Stimulated activated memory B cell treated with anti-CD40 and anti-IgM and Interleukin-4, amounts not matched to agents 10 μg/mL and 1 μg/mL and 100 μg/mL, for 72 hours (primary cell): Measurements from ENCODE around the gene NAGK.

ENCODE experiments used
- ATAC-seq: fragments of 150-1000 bp; cut with Tn5 transposase; 2 replicates; pipeline ENCODE4 v1.10.0; 2021
- H3K27ac Mint-ChIP-seq: one replicate; pipeline ENCODE4 v1.8.0; 2022; ENCODE audit warnings: mild to moderate bottlenecking, mixed read lengths
- H3K27me3 Mint-ChIP-seq: one replicate; pipeline ENCODE4 v1.8.0; 2022; ENCODE audit warnings: mixed read lengths
- H3K36me3 Mint-ChIP-seq: one replicate; pipeline ENCODE4 v1.8.0; 2022; ENCODE audit warnings: mixed read lengths
- H3K4me1 Mint-ChIP-seq: one replicate; pipeline ENCODE4 v1.8.0; 2022; ENCODE audit warnings: mixed read lengths
- H3K4me3 Mint-ChIP-seq: one replicate; pipeline ENCODE4 v1.8.0; 2022; ENCODE audit warnings: mild to moderate bottlenecking, moderate library complexity, mixed read lengths
- H3K9me3 Mint-ChIP-seq: one replicate; pipeline ENCODE4 v1.8.0; 2022; ENCODE audit warnings: mixed read lengths

The NAGK gene

DNA sequence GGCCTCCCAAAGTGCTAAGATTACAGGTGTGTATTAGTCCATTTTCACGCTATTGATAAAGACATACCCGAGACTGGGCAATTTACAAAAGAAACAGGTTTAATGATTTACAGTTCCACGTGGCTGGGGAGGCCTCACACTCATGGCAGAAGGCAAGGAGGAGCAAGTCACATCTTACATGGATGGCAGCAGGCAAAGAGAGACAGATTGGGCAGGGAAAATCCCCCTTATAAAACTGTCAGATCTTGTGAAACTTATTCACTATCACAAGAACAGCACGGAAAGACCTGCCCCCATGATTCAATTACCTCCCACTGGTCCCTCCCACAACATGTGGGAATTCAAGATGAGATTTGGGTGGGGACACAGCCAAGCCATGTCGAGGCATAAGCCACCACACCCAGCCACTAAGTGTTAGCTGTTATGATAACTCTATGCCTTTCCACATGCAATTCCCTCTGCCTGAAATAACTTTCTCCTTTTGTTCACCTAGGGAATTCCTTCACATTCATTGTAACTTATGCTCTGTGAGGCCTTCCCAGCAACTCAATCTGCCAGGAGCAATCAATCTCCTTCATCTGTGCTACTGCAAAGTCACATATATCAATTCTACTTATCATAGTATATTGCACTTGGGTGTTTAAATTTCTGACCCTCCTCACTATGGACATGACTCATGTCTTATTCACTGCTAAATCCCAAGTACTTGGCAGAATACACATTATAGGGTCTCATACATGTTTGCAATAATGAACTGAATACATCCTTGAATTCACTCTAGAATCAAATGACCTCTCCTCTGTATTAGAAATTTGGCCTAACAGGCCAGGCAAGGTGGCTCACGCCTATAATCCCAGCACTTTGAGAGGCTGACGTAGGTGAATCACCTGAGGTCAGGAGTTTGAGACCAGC lies 54.2 kb downstream of the NAGK start:
- ATAC-seq: no peak
- H3K36me3 Mint-ChIP-seq: peaks cover 46% of the 10 kb centered on the region
- no peak overlapping the region for H3K27ac Mint-ChIP-seq
- H3K27me3 Mint-ChIP-seq: no peaks in the 10 kb centered on the region
- H3K4me1 Mint-ChIP-seq: no peaks in the 10 kb centered on the region
- H3K4me3 Mint-ChIP-seq: no peak overlapping the region
- no peaks in the 10 kb centered on the region for H3K9me3 Mint-ChIP-seq

DNA sequence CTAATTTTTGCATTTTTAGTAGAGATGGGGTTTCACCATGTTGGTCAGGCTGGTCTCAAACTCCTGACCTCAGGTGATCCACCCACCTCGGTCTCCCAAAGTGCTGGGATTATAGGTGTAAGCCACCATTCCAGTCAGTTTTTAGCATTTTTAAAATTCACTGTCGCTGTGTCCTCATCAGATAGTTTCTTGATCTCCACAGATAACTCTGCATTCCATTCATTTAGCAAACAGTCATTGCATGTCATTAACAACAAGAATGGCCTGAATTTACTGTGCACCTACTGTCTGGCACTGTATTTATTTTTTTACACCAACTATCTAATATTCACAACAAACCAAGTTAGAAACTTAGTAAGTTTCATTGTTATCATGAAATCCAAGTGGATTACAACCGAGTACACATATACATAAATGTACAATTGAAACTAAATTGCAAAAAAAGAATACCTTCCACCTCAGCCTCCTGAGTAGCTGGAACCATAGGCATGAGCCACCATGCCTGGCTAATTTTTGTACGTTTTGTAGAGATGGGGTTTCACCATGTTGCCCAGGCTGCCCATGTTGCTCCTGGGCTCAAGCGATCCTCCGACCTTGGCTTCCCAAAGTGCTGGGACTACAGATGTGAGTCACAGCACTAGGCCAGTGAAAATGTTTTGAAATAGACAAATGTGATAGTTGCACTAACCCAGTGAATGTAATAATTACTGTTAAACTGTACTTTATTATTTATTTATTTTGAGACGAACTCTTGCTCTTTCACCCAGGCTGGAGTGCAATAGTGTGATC lies 57.3 kb downstream of the NAGK start:
- Mint-ChIP-seq H3K4me1 (peaks cover 7% of the 10 kb centered on the region), H3K9me3 (no peaks in the 10 kb centered on the region), H3K36me3 (peaks cover 21% of the 10 kb centered on the region), H3K27me3 (no peaks in the 10 kb centered on the region), H3K4me3 (no peak overlapping the region), H3K27ac (no peak overlapping the region)
- ATAC-seq: no peak

DNA sequence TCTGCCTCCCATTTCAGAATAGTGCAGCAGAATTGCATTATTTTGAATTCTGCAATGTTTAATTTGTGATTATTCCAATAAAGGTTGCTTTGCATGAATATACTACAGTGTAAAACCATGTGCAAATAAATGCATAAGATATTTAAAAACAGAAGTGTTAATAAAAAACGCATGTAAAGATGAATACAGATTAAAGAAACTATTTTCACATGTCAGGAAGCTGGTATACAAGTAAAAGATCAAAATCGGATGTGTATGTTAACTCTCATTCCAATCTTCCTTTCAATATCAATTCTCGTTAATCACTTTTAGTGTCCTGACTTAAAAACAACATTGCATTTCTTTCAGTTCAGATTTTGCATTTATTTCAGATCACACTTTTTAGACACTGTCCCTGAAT lies 58.5 kb downstream of the NAGK start:
- Mint-ChIP-seq H3K9me3 (no peaks in the 10 kb centered on the region), H3K4me3 (no peak overlapping the region), H3K36me3 (peaks cover 12% of the 10 kb centered on the region), H3K27me3 (no peaks in the 10 kb centered on the region), H3K4me1 (peaks cover 7% of the 10 kb centered on the region), H3K27ac (no peak overlapping the region)
- ATAC-seq: no peak
